Activated CD4-positive, CD25-positive, alpha-beta regulatory T cell treated with anti-CD3 and anti-CD28 coated beads, Interleukin-2, amount 50 U/mL, for 24 hours (primary cell): Measurements from ENCODE around the gene BCL2L11.

Experiments
- ATAC-seq, 2 donors: fragments of 150-1000 bp; cut with Tn5 transposase; one replicate each; pipeline ENCODE4 v1.10.0; 2021; ENCODE audit warnings: mild to moderate bottlenecking in 1 of 2, moderate library complexity in 1 of 2

The BCL2L11 gene

DNA sequence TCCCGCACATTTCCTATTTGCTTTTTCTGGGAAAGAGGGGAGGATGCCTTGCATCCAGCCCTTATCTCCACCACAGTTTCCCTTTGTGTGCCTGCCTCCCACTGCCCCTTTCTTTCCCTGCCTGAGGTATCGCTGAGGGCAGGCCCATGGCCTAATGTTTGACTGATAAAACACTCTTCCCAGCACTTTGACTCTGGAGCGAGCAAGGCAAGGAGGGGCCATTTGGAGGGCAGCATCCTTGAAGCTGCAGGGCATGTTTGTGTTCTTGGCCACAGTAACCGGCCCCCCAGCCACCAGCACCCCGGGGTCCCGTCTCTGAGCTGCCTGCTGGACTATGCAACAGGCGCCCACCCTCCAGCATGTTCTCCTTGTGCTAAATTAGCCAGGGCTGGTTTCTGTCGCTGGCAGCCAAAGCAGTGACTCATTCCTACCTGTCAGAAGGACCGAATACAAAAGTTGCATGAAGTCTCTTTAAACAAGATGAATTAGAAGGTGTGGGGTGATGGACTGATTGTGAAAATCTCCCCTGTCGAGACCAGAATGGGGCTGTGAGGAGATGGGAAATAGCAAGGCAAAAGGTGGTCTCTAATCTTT is 50.7 kb downstream of the BCL2L11 start:
- ATAC-seq: no peak

DNA sequence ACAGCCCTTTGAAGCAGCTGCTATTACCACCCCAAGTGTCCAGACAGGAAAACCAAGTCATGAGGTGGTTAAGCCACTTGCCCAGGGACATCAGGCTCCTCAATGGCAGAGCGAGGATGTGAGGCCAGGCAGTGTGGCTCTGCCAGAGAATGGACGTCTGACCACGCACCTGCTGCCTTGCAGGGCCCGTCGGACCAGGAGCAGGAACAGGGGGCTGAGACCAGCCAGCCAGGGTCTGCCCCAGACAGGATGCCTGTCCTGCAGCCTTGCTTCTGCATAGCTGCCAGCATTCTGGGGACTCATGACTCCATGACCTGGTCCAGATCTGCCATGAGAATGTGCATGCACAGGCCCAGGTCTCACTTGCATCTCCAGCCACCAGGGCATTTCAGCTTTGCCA is 52.0 kb downstream of the BCL2L11 start:
- no peak for ATAC-seq

DNA sequence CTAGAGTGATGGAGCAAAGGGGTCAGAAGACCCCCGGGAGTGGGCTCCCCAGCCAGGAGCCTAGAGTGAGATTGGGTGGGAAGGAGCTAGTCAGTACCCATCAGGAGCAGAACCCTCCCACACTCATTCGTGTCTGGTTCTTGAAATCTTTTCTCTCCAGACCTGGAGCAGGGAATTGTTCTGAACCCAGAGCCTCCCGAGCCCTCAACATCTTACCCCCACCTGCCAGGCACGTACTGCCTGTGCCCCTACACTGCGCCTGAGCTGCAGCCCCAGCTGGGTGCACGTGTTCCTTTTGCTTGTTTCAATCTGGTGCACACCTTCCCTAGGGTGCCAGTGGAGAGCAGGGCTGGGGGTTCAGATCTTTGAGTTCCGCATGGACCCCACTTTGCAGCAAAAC is 52.6 kb downstream of the BCL2L11 start:
- ATAC-seq: no peak

DNA sequence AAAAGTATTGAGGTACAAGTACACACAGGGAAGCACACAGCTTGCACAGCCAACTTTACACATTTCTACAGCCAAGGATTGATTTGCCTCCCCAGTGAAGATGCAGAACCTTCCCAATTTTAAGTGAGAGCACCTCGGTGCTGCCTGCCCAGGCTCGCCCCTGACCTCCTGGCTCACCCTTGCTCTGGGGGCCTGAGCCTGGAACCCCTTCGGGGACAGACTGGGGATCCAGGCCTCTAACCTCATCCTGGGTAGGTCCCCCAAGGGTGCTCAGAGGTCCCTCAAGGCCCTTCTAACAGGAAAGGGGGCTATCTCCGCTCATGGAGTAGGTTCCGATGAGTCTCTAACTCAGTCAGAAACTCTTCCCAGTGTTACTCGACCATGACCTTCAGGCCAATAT is 53.1 kb downstream of the BCL2L11 start:
- ATAC-seq: no peak

DNA sequence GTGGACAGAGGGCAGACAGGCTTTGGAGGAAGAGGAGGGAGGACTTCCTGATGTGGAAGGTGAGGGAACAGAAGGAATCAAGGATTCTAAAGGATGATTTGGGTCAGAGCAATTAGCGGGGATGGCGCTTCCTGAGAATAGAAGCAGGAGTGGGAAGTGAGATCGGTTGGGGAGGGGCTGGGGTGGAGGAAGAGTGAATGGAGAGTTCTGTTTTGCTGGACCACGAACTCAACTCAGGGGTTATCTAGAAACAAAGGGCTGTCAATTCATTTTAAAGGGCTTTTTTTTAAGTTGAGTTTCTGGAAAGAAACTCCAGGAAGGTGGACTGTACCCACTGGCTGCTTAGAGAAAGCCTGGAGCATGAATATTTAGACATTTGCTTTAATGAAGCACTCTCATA is 54.9 kb downstream of the BCL2L11 start:
- no peak for ATAC-seq

DNA sequence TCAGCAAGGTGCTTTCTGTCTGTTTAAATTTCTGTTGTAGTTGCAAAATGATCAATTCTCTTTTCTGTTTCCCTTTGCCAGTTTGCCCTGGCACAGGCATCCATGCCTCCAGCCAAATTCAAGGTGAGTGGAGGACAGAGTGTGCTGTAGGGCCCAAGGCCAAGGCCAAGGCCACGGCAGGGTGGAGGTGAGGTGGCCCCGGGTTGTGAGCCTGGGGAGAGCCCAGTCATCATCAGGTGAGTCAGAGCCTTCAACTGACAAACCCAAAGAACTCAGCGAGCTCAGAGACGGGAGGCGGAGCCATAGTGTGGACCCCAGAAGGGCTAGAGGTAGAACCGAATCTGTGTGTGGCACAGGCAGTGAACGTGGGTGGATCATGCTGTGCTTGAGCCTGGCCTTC is 55.7 kb downstream of the BCL2L11 start:
- ATAC-seq: peak in 1 of 2 donors; percentile 22

DNA sequence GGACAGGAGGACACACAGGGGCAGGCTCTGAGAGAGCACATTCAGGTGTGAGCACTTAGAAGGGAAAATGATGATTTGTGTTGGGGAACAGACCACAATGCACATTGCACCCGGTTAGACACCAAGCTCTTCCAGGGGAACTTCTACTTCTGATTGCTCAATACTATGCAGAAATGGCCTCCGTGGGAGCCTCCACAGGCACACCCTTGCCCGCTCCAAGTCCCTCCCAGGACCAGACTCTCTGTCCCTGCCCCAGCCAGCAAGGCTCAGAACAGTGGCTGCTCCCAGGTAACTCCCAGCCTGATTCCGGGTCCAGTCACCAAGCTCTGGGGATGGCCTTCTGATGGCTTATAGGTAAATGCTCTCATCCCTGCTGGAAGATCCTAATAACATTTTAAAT is 56.2 kb downstream of the BCL2L11 start:
- ATAC-seq: no peak

DNA sequence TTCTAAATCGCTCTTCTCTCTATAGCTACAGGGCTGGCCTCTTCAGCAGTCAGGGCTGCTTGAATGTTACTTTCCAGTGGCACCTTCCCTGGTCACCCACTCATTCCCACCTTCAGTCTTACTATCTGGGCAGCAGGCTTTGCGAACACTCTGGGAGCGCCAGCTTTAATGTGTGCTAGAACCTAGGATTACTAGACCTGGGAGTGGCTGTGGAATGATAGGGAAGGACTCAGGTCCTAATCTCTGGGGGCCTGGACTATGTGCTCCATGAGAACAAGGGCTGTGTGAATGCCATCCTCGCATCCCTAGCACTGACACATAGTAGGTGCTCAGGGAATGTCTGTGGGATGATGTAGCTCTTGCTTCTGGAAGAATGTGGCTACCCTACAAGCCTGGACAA is 57.6 kb downstream of the BCL2L11 start:
- no peak for ATAC-seq

DNA sequence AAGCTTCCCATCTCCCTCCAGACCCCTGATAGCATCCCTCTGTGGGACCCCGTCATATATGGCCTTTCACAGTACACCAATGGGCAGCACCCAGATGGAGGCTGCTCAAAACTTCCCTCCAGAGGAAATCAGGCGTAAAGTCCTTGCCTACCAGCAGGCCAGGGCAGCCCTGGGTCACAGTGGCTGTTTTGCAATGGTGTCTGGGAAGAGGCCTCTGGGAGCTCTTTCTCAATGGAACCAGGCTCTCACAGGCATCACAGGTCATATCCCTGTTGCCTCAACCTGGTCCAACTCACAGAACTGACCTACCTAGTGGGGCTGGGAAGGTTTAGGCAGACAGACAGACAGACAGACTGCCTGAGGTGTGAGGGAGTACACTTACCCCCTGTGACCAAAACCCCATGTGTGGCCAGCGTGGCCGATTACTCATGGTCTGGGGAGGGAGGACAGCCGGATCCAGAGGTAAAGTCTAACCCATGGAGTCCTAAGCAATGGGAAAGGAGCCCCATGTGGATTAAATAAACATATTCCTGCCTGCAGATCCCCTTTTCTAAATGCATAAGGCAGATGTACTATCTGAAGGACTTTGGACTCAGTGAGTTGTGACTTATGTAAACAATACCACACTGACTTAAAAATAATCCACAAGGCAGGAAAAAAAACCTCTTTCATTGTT is 58.2 kb downstream of the BCL2L11 start:
- ATAC-seq: no peak

DNA sequence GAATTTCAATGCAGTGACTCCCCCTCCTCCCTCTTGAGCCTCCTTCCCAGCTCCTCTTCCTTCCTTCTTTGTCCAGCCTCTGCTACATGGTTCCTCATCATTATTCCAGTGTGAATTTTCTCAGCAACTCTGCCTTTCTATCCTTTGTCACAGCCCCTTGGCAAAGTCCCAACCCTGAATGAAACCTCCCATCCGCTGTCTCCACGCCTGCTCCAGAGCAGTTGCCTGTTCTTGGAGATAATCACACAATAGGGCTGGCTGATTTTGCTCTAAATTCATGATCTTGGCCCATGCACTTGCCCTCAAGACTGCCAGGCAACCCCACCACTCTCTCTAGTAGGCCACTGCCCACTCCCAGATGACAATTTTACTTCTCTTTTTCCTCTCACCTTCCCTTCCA is 61.4 kb downstream of the BCL2L11 start:
- ATAC-seq: no peak

DNA sequence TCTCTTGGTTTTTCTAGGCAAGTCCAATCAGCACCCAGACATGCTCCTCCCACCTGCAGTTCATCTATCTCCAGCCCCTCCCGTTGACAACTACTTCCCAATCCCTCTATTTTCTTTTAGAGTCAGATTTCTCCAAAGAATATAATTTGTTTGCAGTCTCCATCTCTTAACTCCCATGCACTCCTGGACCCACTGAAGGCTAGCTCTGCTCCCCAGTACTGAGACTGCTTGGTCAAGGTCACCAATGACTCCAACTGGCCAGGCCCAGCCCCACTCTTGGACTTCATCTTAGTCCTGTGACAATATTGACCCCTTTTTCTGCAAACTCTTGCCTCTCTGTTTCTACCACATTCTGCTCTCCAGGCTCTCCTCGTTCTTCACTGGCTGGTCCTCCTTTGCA is 62.0 kb downstream of the BCL2L11 start:
- ATAC-seq: no peak

DNA sequence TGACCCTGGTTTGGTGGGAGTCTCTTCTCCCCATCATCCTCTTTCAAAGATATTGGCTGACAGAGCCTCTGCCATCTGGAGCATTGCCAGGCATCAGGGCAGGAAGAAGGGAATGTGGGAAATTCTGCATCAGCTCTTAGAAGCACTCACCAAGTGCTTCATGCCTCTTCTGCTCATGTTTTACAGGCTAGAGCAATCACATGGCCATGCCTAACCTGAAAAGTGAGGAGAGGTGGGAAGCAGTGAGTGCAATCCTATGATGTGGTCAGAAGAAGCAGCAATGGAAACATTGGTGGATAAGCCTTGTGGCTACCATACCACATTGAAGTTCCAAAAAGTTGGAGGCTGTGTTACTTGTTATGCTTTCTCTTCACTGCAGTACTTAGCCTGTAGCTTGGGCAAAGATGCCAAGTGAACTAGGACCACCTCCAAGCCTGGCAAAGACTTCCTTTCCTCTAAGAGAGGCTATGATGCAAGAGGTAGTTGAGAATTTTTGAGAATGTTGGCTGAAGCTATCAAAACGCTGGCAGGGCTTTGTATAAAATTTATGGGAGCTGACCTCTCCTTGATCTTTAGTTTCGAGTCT is 64.1 kb downstream of the BCL2L11 start:
- no peak for ATAC-seq

DNA sequence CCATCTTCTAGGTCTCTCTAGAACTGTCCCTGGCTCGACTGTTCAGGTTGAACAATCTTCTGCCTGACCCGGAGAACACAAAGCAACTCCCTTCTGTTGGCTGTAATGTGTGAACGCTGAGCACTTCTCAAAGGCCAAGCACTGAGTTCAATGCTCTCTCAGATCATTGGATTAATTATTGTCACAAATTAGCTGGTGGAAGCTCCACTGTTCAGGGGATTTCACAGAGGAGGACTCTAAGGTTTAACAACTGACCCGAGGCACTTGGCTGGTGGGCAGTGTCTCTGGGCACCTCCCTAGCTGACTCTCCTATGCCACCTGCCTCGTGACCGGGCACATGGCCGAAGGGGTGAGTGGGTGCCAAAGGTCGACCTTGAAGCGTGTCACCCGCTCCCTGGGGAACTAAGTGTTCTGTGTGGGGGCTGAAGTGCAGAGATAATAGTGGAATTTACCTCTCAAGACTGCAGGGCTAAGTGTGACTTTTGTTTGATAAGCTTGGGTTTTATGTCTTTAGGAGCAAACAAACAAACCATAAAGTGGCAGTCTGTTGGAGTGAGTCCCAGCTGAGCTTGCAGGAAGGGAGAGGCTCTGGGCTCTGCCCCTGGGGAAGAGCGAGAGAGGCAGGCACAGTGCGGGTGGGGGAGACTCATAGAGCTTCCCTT is 64.8 kb downstream of the BCL2L11 start:
- no peak for ATAC-seq

DNA sequence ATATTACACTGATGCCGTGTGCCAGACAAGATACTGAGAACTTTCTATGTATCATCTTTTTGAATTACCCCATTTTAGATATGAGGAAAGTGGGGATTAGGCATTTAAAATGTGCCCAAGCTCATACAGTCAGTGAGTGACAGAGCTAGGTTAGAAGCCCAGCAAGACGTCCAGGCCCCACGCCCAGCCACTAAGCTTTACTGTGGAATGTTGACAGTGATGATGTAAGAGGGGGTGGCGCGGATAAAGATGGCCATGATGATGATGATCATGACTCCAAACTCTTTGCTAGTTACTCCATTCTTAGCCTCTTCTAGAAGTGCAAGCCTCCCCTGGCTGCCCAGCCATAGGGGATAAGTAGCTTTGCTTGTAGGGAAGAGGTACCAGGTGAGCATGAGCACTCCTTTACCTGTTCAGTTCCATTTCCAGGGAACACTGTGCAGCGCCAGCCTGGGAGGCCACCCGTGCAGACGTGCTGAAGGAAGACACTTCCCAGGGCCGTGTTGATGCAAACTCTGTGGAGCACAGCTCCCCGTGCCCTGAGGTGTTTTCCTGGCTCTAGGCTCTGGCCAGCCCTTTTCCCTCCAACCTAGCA is 65.5 kb downstream of the BCL2L11 start:
- no peak for ATAC-seq

DNA sequence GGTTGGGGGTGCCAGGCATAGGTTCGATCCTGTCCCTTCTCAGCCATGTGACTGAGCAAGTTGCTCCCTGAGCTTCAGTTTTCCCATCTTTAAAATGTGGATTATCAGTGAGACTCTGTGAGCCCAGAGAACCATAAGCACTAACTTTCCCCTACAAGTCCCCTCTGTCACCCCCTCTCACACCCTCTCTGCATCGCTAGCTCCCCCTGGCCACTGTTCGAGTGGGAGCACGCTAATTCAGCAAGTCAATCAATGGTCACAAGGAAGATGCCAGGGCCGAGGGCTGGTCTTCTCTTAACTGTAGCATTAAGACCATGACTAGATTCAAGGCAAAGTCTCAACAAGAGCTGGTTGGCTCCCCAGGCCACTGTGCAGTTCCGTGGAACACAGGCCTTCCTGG is 66.2 kb downstream of the BCL2L11 start:
- ATAC-seq: no peak

DNA sequence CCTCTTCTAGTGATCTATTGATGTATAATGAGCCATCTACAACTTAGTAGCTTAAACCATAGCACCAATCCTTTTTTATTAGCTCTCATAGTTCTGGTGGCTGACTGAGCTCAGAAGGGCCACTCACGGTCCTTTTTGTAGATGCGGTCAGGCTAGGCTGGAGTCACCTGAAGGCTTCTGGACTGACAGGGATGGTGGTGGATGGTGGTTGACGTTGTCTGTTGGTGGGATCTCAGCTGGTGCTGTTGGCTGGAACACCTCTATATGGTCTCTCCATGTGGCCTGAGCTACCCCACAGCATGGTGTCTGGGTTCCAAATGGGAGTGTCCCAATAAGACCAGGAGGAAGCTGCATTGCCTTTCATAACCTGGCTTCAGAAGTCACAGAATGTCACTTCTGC is 68.0 kb downstream of the BCL2L11 start:
- no peak for ATAC-seq

DNA sequence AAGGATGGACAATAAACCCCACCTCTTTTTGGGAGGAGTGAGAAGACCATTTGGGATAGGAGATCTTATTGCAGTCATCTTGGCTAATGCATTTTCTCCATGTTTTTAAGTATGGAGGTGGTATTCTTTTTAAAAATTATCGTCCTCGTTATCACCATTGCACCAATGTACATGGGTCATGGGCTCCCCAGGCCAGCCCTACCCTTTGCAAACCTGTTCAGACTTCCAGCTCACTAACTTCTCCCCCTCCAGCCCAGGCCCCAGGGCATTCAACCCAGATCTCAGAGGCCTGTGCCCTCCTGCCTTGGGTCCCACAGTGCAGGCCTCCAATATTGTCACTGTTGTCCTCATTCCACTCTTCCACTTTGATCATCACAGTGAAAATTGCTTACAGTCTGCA is 68.4 kb downstream of the BCL2L11 start:
- no peak for ATAC-seq

DNA sequence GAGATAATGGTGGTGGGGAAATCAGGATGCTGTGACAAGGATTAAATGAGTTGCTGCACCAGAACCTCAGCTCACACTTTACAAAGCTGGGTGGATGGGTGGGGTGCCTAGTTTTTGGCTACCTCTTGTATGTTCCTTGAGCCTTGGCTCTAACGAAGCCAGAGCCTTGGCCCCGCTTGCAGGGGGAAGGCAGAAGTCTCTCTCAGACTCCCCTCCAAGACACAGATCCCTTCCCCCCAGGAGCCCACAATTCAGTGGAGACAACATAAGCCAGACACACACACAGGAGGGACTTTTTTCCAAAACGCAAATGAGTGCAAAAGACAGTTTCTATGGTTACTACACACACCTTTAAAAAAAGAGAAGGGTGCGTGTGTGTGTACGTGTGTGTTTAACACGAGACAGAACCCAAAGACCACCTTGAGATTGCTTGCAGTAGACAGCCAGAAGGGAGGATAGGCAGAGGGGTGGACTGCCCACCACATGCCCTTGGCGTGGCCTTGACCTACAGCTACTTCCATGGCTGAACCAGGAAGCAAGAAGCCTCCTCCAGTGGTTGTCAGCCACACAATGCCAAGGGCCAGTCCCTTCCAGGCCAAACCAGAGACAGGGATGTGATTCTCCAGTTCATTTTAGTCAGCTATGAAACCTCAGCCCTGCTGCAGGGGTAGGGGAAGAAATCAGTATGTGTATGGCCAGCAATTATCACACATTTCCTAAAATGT is 70.3 kb downstream of the BCL2L11 start:
- ATAC-seq: no peak

DNA sequence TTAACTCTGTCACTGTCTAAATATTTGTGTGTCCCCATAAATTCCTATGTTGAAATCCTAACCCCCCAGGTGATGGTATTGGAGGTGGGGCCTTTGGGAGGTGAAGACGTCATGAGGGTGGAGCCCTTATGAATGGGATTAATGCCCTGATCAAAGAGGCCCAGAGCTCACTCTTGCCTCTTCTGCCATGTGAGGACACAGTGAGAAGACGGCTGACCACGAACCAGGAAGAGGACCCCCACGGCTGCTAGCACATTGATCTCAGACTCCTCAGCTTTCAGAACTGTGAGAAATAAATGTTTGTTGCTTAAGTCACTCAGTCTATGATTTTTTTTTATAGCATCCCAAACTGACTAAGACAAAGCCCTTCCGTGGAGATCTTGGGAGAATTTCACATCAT is 71.2 kb downstream of the BCL2L11 start:
- ATAC-seq: no peak

DNA sequence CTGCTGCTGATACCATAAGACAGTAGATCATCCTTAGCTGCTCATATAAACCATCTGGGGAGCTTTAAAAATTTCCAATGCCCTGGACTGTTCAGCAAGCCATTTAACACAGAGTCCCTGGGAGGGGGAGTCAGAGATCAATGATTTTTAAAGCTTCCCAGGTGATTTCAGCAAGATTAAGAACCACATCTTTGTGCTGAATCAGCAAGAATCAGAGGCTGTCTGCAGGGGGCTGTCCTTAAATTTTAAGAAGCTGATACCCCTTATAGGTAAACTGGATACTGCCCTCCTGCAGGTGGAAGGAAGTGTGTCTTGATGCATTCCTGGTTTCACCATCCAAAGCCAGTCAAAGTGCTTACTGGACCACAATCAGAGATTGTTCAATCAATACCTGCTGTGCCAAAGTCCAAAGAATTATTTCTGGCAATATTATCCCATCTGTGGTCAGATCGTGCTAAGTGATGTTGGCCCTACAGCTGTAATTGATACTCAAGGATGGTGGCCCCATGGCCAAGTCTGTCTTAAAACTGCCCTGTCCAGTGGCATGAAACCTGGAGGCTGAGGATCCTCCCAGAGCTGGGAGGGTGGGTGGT is 72.2 kb downstream of the BCL2L11 start:
- ATAC-seq: no peak

DNA sequence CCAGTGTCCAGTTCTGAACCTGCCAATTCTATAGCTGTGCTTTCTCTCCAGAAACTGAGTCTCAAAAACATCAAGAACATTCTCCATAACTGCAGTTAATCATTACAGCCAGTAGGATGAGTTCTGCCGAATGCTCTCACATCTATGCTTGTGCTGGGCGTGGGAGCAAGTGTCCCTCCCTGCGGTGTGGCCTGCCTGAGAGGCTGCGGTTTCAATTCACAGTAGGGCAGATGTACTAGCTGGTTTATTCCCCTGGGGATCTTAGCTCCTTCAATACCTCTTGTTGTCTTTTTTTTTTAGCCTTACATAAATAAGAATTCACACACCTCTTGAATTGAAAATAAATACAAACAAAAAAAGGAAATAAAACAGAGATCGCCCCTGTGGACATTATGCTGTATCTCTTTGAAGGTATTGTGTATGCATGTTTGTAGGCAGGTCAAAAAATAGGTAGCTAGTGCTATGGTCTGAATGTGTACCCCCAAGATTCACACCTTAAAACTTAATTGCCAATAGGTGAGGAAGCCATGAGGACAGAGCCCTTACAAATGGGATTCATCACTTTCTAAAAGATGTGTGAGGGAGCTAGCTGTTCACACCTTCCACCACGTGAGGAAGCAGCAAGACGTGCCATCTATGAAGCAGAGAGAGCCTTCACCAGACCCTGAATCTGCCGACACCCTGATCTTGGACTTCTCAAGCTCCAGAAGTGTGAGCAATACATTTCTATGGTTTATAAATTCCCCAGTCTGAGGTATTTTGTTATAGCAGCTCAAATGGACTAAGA is 74.3 kb downstream of the BCL2L11 start:
- ATAC-seq: no peak

DNA sequence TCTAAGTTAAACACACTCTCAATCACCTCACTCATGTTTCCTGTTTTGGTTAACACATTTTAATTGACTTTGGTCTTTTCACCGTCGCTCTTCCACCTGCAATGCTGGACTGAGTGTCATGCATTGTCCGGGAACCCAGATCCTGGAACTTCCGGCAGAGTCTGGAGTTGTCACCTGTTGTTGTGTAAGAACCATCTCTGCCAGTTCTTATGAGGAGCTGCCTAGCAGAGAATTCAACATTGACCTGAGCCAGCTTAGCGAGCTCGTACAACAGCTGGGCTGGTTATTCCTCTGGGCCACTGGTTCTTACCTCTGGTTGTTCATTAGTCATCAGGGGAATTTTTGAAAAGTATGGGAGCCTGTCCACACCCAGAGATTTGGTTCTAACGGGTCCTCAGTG is 75.7 kb downstream of the BCL2L11 start:
- no peak for ATAC-seq
